Naive B cell (primary cell): ENCODE results near the gene PPP1R10. TPM values are rescaled to one million over a fixed set of nuclear protein-coding genes. Genes with fewer than 3 reads are reported as not detected.

ENCODE experiments used
- ATAC-seq, 2 donors: fragments of 150-1000 bp; cut with Tn5 transposase; 2 replicates each; pipeline ENCODE4 v1.10.0; 2021; ENCODE audit warnings: low read depth in 2 of 2, mild to moderate bottlenecking in 2 of 2, moderate library complexity in 2 of 2
- DNase-seq: peaks from one replicate; pipeline ENCODE4 v3.0.0; 2022
- H3K27ac Mint-ChIP-seq, 6 donors: one replicate each; pipeline ENCODE4 v1.8.0; 2020 to 2022; ENCODE audit warnings: mild to moderate bottlenecking in 6 of 6, mixed read lengths in 6 of 6, moderate library complexity in 5 of 6, inconsistent platforms in 2 of 6
- H3K27me3 Mint-ChIP-seq, 3 donors: one replicate each; pipeline ENCODE4 v1.8.0; 2021 to 2022; ENCODE audit warnings: mixed read lengths in 3 of 3, mild to moderate bottlenecking in 1 of 3
- H3K36me3 Mint-ChIP-seq, 2 donors: one replicate each; pipeline ENCODE4 v1.8.0; 2020 to 2022; ENCODE audit warnings: mixed read lengths in 2 of 2, inconsistent platforms in 1 of 2, mild to moderate bottlenecking in 1 of 2
- H3K4me1 Mint-ChIP-seq, 3 donors: one replicate each; pipeline ENCODE4 v1.8.0; 2020 to 2022; ENCODE audit warnings: mixed read lengths in 3 of 3, inconsistent platforms in 1 of 3, mild to moderate bottlenecking in 1 of 3, moderate library complexity in 1 of 3
- H3K4me3 Mint-ChIP-seq, 8 donors: one replicate each; pipeline ENCODE4 v1.8.0; 2020 to 2022; ENCODE audit warnings: mild to moderate bottlenecking in 8 of 8, mixed read lengths in 8 of 8, moderate library complexity in 8 of 8, inconsistent platforms in 2 of 8
- H3K9me3 Mint-ChIP-seq, 7 donors: one replicate each; pipeline ENCODE4 v1.8.0; 2020 to 2022; ENCODE audit warnings: mixed read lengths in 7 of 7, mild to moderate bottlenecking in 5 of 7, inconsistent platforms in 2 of 7, moderate library complexity in 1 of 7
- polyA plus RNA-seq, 6 donors: library from polyadenylated mRNA; unstranded; fragments of 300-500 nt; fragmentation: Illumina TruSeq; gene quantifications; one replicate each; pipeline ENCODE4 v1.2.3, GENCODE V29; 2021; ENCODE audit warnings: low read depth in 6 of 6

PPP1R10 gene
- polyA plus RNA-seq, 6 donors from 2014 or later, result 7.8 to 27.9 (median 25.9) TPM

DNA sequence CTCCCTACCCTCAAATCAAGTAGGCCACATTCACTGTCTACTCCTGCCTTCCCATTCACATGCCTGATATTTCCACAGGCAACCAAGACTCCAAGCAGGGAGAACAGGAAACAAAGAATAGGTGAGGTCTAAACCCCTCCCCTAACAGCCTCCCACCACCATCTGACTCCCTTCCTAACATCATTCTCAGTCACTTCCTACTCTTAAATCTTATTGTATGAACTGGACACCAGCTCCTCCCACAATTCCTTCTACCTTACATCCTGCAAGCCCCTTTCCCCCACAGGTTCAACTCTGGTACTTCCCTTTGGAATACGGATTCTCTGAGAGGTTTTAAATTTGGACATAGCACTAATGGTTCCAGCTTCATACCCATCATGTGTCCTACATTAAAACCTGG lies 28.9 kb upstream of the PPP1R10 start:
- Mint-ChIP-seq H3K9me3 (no peaks in the 10 kb centered on the region), H3K36me3 (peaks cover 0 to 4% of the 10 kb centered on the region in 2 donors), H3K4me3 (peak overlapping the region in 5 of 8 donors; percentile 30 to 94 (median 88)), H3K27me3 (no peaks in the 10 kb centered on the region), H3K4me1 (peaks cover 30 to 42% (median 31%) of the 10 kb centered on the region in 3 donors), H3K27ac (peak overlapping the region in 5 of 6 donors; percentile 24 to 93 (median 84))
- ATAC-seq (no peak), DNase-seq (no peak)

GRCh38 chr6:30644769-30645168 lies 27.7 kb upstream of the PPP1R10 start:
- peaks cover 28 to 39% (median 28%) of the 10 kb centered on the region in 3 donors for H3K4me1 Mint-ChIP-seq
- no peaks in the 10 kb centered on the region for H3K27me3 Mint-ChIP-seq
- DNase-seq (no peak), ATAC-seq (no peak)
- H3K9me3 Mint-ChIP-seq, result no peaks in the 10 kb centered on the region
- H3K4me3 Mint-ChIP-seq, result peak overlapping the region in 2 of 8 donors; percentile 26 to 93
- peak overlapping the region in 1 of 6 donors; percentile 53 for H3K27ac Mint-ChIP-seq
- peaks cover 0 to 7% of the 10 kb centered on the region in 2 donors for H3K36me3 Mint-ChIP-seq

- no peak for ATAC-seq
- DNase-seq, result no peak
- H3K27me3 Mint-ChIP-seq, result no peaks in the 10 kb centered on the region
- H3K9me3 Mint-ChIP-seq, result no peaks in the 10 kb centered on the region
- H3K27ac Mint-ChIP-seq, result peak overlapping the region in 2 of 6 donors; percentile 59 to 72
- H3K4me1 Mint-ChIP-seq, result peaks cover 25 to 35% (median 28%) of the 10 kb centered on the region in 3 donors
- peak overlapping the region in 1 of 8 donors; percentile 47 for H3K4me3 Mint-ChIP-seq
- H3K36me3 Mint-ChIP-seq, result peaks cover 0 to 7% of the 10 kb centered on the region in 2 donors
Observed at GRCh38 chr6:30643656-30644055, 26.6 kb upstream of the PPP1R10 start.

GRCh38 chr6:30641048-30641447 lies 24.0 kb upstream of the PPP1R10 start:
- no peaks in the 10 kb centered on the region for H3K9me3 Mint-ChIP-seq
- no peaks in the 10 kb centered on the region for H3K27me3 Mint-ChIP-seq
- peaks cover 13 to 21% (median 19%) of the 10 kb centered on the region in 3 donors for H3K4me1 Mint-ChIP-seq
- no peak overlapping the region for H3K4me3 Mint-ChIP-seq
- peak overlapping the region in 2 of 6 donors; percentile 7 to 14 for H3K27ac Mint-ChIP-seq
- DNase-seq, result no peak
- ATAC-seq, result no peak
- peaks cover 0 to 7% of the 10 kb centered on the region in 2 donors for H3K36me3 Mint-ChIP-seq

GRCh38 chr6:30640481-30640880 lies 23.4 kb upstream of the PPP1R10 start:
- DNase-seq (no peak), ATAC-seq (no peak)
- H3K4me3 Mint-ChIP-seq, result no peak overlapping the region
- H3K27ac Mint-ChIP-seq, result no peak overlapping the region
- H3K27me3 Mint-ChIP-seq, result no peaks in the 10 kb centered on the region
- H3K9me3 Mint-ChIP-seq, result no peaks in the 10 kb centered on the region
- peaks cover 0 to 7% of the 10 kb centered on the region in 2 donors for H3K36me3 Mint-ChIP-seq
- H3K4me1 Mint-ChIP-seq, result peaks cover 13 to 15% (median 14%) of the 10 kb centered on the region in 3 donors

- Mint-ChIP-seq H3K4me1 (peaks cover 0 to 9% (median 0%) of the 10 kb centered on the region in 3 donors), H3K9me3 (no peaks in the 10 kb centered on the region), H3K27ac (peak overlapping the region in 1 of 6 donors; percentile 39), H3K4me3 (no peak overlapping the region), H3K36me3 (peaks cover 11 to 14% of the 10 kb centered on the region in 2 donors), H3K27me3 (no peaks in the 10 kb centered on the region)
- DNase-seq (no peak), ATAC-seq (no peak)
Observed at GRCh38 chr6:30635834-30636233, 18.8 kb upstream of the PPP1R10 start.

GRCh38 chr6:30626484-30627366 lies 9.7 kb upstream of the PPP1R10 start, which contains the start of gene ATAT1:
TSS of gene ATAT1 (plus strand) at chr6:30626874.
- no peaks in the 10 kb centered on the region for H3K27me3 Mint-ChIP-seq
- peaks cover 0 to 14% of the 10 kb centered on the region in 2 donors for H3K36me3 Mint-ChIP-seq
- H3K27ac Mint-ChIP-seq, result peak within 1 kb of the TSS; percentile 93 to 97 (median 96)
- H3K4me3 Mint-ChIP-seq, result peak within 1 kb of the TSS; percentile 87 to 95 (median 90)
- peaks cover 19 to 33% (median 25%) of the 10 kb centered on the region in 3 donors for H3K4me1 Mint-ChIP-seq
- peak; percentile 100 for ATAC-seq
- H3K9me3 Mint-ChIP-seq, result no peaks in the 10 kb centered on the region
- DNase-seq, result peak; percentile 87

- Mint-ChIP-seq H3K36me3 (peaks cover 0 to 14% of the 10 kb centered on the region in 2 donors), H3K27ac (peak overlapping the region in 3 of 6 donors; percentile 41 to 93 (median 93)), H3K27me3 (no peaks in the 10 kb centered on the region), H3K4me3 (peak overlapping the region in 4 of 8 donors; percentile 65 to 89 (median 83)), H3K4me1 (peaks cover 19 to 33% (median 25%) of the 10 kb centered on the region in 3 donors), H3K9me3 (no peaks in the 10 kb centered on the region)
- ATAC-seq (no peak), DNase-seq (no peak)
Observed at GRCh38 chr6:30625511-30625910, 8.5 kb upstream of the PPP1R10 start.

- H3K9me3 Mint-ChIP-seq, result peaks cover 0 to 4% (median 0%) of the 10 kb centered on the region in 7 donors
- H3K27ac Mint-ChIP-seq, result peak overlapping the region in 3 of 6 donors; percentile 22 to 100 (median 52)
- ATAC-seq, result no peak
- peaks cover 22 to 31% of the 10 kb centered on the region in 2 donors for H3K36me3 Mint-ChIP-seq
- H3K4me3 Mint-ChIP-seq, result peak overlapping the region in 5 of 8 donors; percentile 6 to 100 (median 94)
- no peak for DNase-seq
- H3K27me3 Mint-ChIP-seq, result no peaks in the 10 kb centered on the region
- peaks cover 18 to 23% (median 21%) of the 10 kb centered on the region in 3 donors for H3K4me1 Mint-ChIP-seq
Observed at GRCh38 chr6:30619561-30619960, 2.5 kb upstream of the PPP1R10 start.

GRCh38 chr6:30618270-30618797 lies 1.3 kb upstream of the PPP1R10 start:
- Mint-ChIP-seq H3K36me3 (peaks cover 22 to 30% of the 10 kb centered on the region in 2 donors), H3K27me3 (no peaks in the 10 kb centered on the region), H3K4me3 (peak overlapping the region; percentile 94 to 100 (median 98)), H3K4me1 (peaks cover 26 to 32% (median 29%) of the 10 kb centered on the region in 3 donors), H3K9me3 (peaks cover 0 to 4% (median 0%) of the 10 kb centered on the region in 7 donors), H3K27ac (peak overlapping the region; percentile 99 to 100 (median 100))
- DNase-seq, result no peak
- ATAC-seq, result no peak

DNA sequence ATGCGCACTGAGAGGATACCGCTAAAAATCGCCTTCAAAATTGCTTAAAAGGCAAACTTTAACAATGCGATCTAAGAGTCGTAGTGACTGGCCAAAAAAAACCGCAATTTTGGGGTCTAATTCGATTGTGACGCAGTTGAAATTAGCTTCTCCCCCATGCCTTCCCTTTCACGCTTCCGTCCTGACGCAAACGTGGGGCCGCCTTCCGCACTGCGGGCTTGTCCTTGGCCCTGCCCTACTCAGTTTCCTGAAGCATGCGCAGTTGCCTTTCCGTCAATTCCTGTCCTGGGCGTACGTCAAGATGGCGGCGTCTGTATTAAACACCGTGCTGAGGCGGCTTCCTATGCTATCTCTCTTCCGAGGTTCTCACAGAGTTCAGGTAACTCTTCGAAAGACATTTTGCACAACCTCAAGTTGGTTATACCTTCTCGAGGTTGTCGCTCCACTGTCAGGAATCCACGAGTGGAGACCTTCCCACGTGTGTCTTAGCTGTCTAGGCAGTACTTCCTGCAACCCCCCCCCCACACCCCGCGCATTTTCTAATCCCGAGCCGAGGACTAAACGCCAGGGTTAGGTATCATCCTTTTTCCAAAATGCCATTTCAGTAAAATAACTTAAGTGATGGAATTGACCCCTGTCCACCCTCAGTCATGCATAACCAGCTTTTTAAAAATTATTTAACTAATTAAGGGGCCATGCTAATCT lies 674 bp upstream of the PPP1R10 start, which contains the start of gene MRPS18B:
TSS of gene MRPS18B (plus strand) at position 276 of the 705 bp plus-strand sequence. CDS start at position 302, 26 bp downstream.
- Mint-ChIP-seq H3K27me3 (no peaks in the 10 kb centered on the region), H3K27ac (peak within 1 kb of the TSS; percentile 99 to 100 (median 100)), H3K4me3 (peak within 1 kb of the TSS; percentile 94 to 100 (median 98)), H3K36me3 (peaks cover 22 to 30% of the 10 kb centered on the region in 2 donors), H3K9me3 (peaks cover 0 to 4% (median 0%) of the 10 kb centered on the region in 7 donors), H3K4me1 (peaks cover 26 to 38% (median 32%) of the 10 kb centered on the region in 3 donors)
- peak; percentile 74 to 75 for ATAC-seq
- DNase-seq, result peak; percentile 97

DNA sequence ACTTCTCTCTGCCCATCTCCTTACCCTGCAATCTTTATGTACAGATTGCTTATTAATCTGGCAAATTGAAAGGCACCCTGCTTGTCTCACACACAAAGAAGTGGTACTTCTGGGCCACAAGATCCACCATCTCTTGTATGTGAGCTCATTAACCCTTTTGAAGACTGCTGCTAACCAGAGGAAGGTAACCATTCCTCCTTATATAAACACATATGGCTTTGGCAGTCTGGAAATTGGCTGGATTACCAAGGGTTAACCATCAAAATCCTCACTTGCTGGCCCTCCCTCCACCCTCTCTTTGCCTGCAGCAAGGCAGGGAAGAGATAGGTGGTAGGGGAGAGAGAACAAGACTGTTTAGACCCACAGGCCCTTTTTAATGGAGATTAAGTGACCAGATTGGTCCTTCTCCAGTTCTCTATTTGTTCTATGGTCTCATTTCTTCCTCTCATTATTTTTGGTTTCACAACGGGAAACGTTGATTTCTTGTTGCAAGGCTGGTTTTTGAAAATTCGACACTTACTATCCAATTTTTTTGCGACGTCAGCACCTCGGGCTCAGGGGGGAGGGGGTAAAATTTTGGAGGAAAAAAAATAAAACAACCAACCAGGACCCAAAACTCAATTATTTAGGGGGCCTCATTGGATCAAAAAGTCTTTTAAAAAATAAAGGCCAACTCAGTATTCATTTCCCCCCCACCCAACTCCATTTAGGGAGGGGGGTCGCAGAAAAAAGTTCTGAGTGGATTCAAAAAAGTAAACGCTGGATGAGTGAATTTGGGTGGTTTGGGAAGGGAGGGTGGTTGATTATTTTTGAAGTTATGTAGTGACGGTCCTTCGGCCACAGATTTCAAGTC lies 859 bp downstream of the PPP1R10 start:
- Mint-ChIP-seq H3K36me3 (peaks cover 22 to 30% of the 10 kb centered on the region in 2 donors), H3K9me3 (peaks cover 0 to 4% (median 0%) of the 10 kb centered on the region in 7 donors), H3K27ac (peak overlapping the region; percentile 99 to 100 (median 100)), H3K4me3 (peak overlapping the region; percentile 94 to 100 (median 98)), H3K4me1 (peaks cover 33 to 54% (median 44%) of the 10 kb centered on the region in 3 donors), H3K27me3 (no peaks in the 10 kb centered on the region)
- DNase-seq, result peak; percentile 50
- no peak for ATAC-seq
